Thoracic aorta (tissue), 2 donors: ENCODE measurements around the gene GPC3. TPM values are rescaled to one million over a fixed set of nuclear protein-coding genes. Genes with fewer than 3 reads are reported as not detected.

Experiments
- ATAC-seq: fragments of 150-250 bp; one replicate; pipeline ENCODE4 v1.8.0; 2017; ENCODE audit warnings: low read depth; ENCODE audit not compliant: insufficient number of reproducible peaks, low FRiP score
- DNase-seq: peaks from one replicate; pipeline ENCODE4 v3.0.0-alpha.2; 2020; ENCODE audit warnings: low spot score
- H3K27ac ChIP-seq, 2 donors: fragments of 200-600 bp; sonication (generic); 1 replicate in 1 of 2; 2 replicates in 1 of 2; pipeline ENCODE4 v1.5.1; 2016; ENCODE audit warnings: mild to moderate bottlenecking in 2 of 2, moderate library complexity in 2 of 2
- H3K27me3 ChIP-seq: fragments of 200-600 bp; sonication (generic); replicated peaks from 2 replicates; pipeline ENCODE4 v1.6.0; 2016; ENCODE audit warnings: mild to moderate bottlenecking; ENCODE audit not compliant: insufficient read depth
- H3K36me3 ChIP-seq: fragments of 200-600 bp; sonication (generic); one replicate; pipeline ENCODE4 v1.5.1; 2016
- H3K4me1 ChIP-seq, 2 donors: fragments of 200-600 bp; sonication (generic); 1 replicate in 1 of 2; 2 replicates in 1 of 2; pipeline versions ENCODE4 v1.5.1 to v1.6.0; 2016; ENCODE audit warnings: low read depth in 2 of 2, mild to moderate bottlenecking in 1 of 2; ENCODE audit not compliant: control insufficient read depth in 1 of 2
- H3K4me3 ChIP-seq: fragments of 200-600 bp; sonication (generic); 2 replicates; pipeline ENCODE4 v1.5.1; 2016; ENCODE audit warnings: mild to moderate bottlenecking
- H3K9me3 ChIP-seq: fragments of 200-600 bp; sonication (generic); 2 replicates; pipeline ENCODE4 v1.5.1; 2016
- total RNA-seq, 2 donors: library from RNA; depleted of rRNA; stranded (reverse); fragments of >200 nt; gene quantifications; one replicate each; pipeline versions ENCODE4 v1.1.0 to v1.2.3, GENCODE V29; 2016
- TF ChIP-seq, protein P1 (sequence below): fragments of 200-600 bp; sonication (generic); IDR thresholded peaks from one replicate; pipeline ENCODE4 v1.5.1; 2019; ENCODE audit warnings: antibody characterized with exemption

The GPC3 gene
- total RNA-seq, 2 donors from 2014 or later, result 2.6 to 5.6 TPM

- Histone ChIP-seq H3K9me3 (no peaks in the 10 kb centered on the region), H3K4me3 (no peak overlapping the region), H3K27ac (no peak overlapping the region), H3K27me3 (no peaks in the 10 kb centered on the region), H3K4me1 (no peaks in the 10 kb centered on the region), H3K36me3 (no peaks in the 10 kb centered on the region)
- DNase-seq (no peak), ATAC-seq (no peak)
- TF ChIP-seq, protein P1, sequence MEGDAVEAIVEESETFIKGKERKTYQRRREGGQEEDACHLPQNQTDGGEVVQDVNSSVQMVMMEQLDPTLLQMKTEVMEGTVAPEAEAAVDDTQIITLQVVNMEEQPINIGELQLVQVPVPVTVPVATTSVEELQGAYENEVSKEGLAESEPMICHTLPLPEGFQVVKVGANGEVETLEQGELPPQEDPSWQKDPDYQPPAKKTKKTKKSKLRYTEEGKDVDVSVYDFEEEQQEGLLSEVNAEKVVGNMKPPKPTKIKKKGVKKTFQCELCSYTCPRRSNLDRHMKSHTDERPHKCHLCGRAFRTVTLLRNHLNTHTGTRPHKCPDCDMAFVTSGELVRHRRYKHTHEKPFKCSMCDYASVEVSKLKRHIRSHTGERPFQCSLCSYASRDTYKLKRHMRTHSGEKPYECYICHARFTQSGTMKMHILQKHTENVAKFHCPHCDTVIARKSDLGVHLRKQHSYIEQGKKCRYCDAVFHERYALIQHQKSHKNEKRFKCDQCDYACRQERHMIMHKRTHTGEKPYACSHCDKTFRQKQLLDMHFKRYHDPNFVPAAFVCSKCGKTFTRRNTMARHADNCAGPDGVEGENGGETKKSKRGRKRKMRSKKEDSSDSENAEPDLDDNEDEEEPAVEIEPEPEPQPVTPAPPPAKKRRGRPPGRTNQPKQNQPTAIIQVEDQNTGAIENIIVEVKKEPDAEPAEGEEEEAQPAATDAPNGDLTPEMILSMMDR, result no peak
Observed at GRCh38 chrX:133923548-133923947, 61.8 kb downstream of the GPC3 start.

- H3K27ac ChIP-seq, result no peak overlapping the region
- H3K4me1 ChIP-seq, result no peaks in the 10 kb centered on the region
- no peaks in the 10 kb centered on the region for H3K36me3 ChIP-seq
- DNase-seq, result no peak
- no peak overlapping the region for H3K4me3 ChIP-seq
- H3K27me3 ChIP-seq, result no peaks in the 10 kb centered on the region
- no peaks in the 10 kb centered on the region for H3K9me3 ChIP-seq
- ATAC-seq, result no peak
- TF ChIP-seq, protein P1, result no peak
Observed at GRCh38 chrX:133923113-133923512, 62.3 kb downstream of the GPC3 start.

DNA sequence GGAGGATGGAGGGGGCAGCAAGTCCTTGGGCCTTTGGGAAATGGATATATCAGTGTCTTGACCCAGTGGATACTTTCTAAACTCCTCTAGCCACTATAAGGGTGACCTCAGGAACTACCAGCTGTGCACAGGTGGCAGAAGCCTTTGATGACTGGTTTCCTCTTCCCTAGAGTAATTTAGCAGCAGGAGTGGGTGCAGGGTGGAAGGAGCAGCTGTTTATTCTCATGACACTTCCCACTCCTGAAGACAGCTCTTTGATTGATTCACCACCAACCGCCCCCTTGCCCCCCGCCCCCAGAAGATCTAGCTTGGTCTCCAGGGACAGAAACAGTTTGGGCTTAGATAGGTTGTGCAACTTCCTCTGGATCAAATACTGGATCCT is 63.0 kb downstream of the GPC3 start:
- Histone ChIP-seq H3K27me3 (no peaks in the 10 kb centered on the region), H3K4me3 (no peak overlapping the region), H3K27ac (no peak overlapping the region), H3K9me3 (no peaks in the 10 kb centered on the region), H3K4me1 (no peaks in the 10 kb centered on the region), H3K36me3 (no peaks in the 10 kb centered on the region)
- DNase-seq (no peak), ATAC-seq (no peak)
- TF ChIP-seq, protein P1, result no peak

- H3K4me1 ChIP-seq, result no peaks in the 10 kb centered on the region
- ATAC-seq (no peak), DNase-seq (no peak)
- H3K27me3 ChIP-seq, result no peaks in the 10 kb centered on the region
- no peaks in the 10 kb centered on the region for H3K9me3 ChIP-seq
- no peak overlapping the region for H3K4me3 ChIP-seq
- TF ChIP-seq, protein P1, result no peak
- H3K27ac ChIP-seq, result no peak overlapping the region
- no peaks in the 10 kb centered on the region for H3K36me3 ChIP-seq
Observed at GRCh38 chrX:133921764-133922389, 63.5 kb downstream of the GPC3 start.

DNA sequence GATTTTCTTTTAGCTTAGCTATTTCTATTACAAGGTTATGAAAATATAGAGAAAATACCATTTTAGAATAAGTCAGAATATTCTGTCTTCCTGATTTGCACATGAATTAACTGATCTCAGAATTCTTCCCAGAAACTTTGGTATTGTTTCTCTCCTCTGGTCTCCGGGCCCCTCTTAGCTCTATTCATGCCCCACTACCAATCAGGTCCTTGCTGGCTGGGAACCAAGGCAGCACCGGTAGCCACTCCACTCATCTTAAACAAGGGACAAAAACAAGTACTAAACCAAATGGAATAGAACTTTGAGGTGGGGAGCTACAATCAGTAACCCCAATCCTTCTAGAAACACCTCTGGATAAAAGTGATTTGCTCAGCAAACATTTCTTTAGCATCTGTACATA is 64.3 kb downstream of the GPC3 start:
- Histone ChIP-seq H3K27ac (no peak overlapping the region), H3K9me3 (no peaks in the 10 kb centered on the region), H3K4me3 (no peak overlapping the region), H3K27me3 (no peaks in the 10 kb centered on the region), H3K4me1 (no peaks in the 10 kb centered on the region), H3K36me3 (no peaks in the 10 kb centered on the region)
- TF ChIP-seq, protein P1, result no peak
- ATAC-seq (no peak), DNase-seq (no peak)
